NCI-H2029 treated with DMSO at 0.1 percent for 48 hours (cell line): Measurements from ENCODE around the gene FYN.
"Not testable (repeated sequence)": the region's sequence is repeated elsewhere in the genome, so short reads cannot be mapped to it uniquely, and the experiment has no call there.

Source experiments
- DNase-seq: peaks from one replicate; lab custom pipeline; 2025; lab: John Stamatoyannopoulos, UW

The FYN gene

DNA sequence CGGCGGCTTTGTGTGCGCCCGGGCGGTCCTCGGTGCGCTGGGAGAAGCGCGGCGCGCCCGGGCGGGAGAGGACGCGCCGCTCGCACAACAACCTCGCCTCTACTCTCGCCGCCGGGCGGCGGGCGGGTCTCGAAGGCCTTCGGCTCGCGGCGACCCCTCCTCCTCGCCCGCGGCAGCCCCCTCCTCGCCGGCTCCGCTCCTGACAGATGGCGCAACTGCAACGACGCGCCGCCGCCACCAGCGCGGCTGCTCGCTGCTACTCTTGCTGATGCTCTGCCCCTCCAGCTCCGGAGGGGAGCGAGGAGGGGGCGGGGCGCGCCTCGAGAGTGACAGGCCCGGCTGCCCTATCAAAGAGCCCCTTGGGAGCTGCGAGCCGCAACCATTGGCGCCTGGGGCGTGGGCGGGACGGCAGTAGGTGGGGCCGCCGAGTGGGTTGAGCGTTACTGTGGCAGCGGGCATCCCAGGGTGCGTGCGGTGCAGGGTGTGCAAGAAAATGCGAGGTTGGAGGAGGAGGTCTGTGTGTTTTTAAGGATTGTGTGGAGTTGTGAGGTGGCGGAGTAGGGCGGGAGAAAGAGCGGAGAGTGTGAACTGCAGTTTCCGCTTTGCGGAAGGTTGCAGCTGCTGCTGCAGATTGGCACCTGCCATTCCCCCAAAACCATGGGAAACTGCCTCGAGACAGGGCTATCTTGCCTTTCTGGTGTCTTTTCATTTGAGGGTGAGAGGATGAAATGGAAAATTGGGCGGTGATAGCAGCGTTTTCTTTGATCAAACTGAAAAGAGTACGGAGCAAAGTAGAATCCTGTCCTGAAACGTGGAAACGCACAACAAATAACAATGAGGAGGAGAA is at the start of gene FYN:
Gene FYN (minus strand): TSS at position 275 of the 847 bp plus-strand sequence. CDS start 153,401 bp downstream, outside the sequence.
- DNase-seq: peak; percentile 98

DNA sequence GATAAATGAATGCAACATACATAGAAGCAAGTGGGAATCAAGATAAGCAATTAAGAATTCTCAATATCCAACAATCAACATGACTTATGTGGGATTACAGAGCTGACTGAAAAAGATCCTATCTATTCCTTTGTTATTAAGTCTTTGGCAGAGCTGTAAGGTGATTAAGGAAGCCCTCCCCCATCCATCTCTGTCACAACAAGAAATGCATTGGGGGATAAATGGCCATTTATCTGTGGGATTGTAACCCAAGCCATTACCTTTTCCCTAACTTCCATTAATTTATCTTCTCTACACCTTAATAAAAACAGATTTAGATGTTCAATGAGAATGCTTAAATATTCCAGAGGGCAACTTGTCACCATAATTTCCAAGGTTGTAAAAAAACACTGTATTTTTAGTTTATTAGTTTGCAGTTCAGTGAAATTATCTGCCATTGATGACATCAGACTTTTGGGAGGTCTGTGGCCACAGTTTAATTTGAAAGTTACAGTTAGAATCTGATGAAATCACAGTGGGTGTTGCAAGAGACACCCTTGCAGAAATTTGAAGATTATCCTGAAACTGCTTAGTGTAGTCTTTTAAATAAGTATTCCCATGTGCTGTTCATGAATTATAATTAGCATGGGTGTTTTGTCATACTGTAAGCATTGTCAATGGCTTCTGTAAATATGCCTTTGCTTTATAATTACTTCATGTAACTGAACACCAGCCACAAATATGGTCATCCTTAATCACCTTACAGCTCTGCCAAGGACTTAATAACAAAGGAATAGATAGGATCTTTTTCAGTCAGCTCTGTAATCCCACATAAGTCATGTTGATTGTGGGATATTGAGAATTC is 49.4 kb upstream of the FYN start:
- DNase-seq: peak; percentile 83

DNA sequence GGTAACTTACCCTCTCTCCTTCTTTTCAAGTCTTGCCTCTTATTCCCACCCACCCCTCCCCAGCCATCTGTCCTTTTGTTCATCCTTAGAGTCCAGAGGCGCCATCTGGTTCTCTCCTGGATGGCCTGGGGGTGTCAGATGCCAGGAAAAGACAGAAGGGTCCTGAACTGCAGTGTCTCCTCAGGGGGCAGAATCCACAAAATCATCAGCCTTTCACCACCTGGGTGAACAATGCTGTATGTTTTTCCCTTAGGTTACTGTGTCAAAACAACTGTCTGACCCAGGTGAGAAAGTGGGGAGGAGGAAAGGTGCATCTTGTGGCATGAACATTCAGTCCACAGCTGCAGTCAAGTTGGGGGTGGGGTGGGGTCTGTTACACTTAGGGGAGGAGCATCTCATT is 47.9 kb upstream of the FYN start:
- DNase-seq: no peak

DNA sequence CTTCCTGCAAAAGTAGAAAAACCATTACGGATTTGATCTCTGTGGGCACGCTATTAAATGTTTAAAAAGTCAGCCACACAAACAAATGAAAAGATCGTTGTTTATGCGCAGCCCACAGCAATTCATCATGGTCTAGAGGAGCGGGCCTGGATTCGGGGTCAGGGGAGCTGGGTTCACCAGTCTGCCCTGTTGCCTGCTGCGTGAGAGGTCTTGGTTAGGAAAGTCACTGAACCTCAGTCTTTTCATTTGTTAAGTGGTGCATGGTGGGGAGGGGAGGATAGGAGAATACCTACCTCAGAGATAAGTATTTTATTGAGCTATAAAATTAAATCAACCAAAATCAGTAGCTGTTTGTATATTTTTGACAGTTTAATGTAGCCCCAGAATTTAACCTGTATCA is 47.3 kb upstream of the FYN start:
- DNase-seq: no peak

DNA sequence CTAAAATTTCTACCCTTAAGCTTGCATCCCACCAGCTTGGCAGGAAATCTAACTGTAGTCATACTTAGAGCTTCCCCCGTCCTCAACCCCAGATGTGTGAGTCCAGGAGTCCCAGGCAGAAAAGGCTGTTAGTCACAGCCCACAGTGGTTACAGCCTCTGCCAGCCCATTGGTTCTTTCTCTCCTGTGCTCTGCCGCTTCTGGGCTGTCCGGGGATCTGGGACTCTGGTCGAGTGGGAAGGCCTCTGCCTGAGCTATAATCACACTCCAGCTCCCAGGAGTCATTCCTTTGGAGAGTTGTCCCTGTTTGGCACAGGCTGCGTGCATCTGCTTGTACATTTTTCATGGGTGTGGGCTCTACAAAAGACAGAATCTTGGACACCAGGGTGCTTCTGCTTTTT is 45.6 kb upstream of the FYN start:
- DNase-seq: no peak

DNA sequence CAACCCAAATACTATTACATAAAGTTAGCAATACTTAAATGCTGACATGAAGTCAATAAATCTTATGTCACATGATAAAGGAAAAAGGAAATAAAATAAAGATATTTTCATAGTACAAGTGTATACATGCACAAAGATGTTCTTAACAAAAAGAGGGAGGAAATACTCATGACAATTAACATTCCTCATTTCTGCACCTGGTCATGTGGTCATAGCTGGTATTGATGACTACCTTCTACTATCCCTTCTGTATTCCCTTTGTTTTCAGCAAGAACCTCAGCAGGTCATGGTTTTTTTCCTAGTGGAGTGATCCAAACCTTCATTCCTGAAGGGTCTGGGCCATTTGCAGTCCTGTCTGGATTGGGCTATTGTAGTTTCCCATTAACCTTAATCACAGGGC is 43.5 kb upstream of the FYN start:
- DNase-seq: no peak

DNA sequence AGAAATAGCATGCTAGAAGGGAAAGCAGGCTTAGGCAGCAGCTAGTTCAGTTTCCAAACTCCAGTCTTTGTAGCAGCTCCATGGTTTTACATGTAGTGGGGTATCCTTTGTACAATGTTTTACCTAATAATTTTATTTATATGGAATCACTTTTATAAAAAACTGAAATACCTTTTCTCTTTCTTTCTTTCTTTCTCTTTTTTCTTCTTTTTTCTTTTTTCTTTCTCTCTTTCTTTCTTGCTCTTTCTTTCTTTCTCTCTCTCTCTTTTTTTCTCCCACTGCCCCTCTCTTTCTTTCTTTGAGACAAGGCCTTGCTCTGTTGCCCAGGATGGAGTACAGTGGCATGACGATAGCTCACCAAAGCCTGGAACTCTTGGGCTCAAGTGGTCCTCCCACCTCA is 41.4 kb upstream of the FYN start:
- no peak for DNase-seq

DNA sequence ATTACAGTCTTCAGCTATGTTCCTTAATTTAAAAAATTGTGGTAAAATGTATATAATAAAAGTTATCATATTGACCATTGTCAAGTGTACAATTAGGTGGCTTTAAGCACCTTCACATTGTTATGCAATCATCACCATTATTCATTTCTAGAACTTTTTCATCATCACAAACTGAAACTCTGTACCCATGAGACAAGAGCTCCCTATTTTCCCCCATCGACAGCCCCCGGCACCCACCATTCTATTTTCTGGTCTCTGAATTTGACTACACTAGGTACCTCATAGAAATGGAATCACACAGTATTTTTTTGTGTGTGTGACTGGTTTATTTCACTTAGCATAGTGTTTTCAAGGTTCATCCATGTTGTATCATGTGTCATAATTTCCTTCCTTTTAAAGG is 39.7 kb upstream of the FYN start:
- no peak for DNase-seq

DNA sequence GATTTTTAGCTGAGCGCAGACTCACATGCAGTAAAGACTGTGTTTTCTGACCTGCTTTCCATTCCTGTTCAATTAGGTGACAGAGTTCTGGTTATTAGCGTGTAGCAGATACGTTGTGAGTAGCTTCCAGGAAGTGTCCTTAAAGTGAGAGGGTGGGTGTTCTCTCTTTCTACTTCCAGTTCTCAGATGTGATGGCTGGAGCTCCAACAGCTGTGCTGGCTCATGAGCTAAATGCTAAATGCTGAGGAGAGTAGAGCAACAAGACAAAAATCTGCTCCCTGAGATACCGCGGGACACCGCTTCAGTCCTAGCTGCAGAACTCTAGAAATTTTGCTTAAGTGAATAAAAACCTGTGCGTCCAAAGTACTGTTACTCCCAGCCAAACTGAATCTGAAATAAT is 38.2 kb upstream of the FYN start:
- no peak for DNase-seq

DNA sequence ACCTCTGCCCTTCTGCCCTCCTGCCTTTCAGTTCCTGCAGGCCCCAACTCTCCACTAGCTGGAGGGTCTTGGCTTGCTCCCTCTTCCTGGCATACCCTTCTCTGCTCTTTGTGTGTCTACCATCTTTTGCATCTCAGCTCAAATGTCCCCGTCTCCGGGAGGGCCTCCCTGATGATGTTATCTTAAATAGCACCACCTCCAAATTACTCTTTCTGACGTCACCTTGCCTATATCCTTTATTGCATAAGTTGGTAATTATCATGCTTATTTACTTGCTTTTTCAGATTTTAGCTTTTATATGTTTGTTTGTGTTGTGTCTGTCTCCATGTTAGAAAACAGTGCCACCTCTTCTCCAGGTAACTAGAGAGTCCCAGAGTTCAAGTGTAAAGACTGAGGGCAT is 36.0 kb upstream of the FYN start:
- no peak for DNase-seq

DNA sequence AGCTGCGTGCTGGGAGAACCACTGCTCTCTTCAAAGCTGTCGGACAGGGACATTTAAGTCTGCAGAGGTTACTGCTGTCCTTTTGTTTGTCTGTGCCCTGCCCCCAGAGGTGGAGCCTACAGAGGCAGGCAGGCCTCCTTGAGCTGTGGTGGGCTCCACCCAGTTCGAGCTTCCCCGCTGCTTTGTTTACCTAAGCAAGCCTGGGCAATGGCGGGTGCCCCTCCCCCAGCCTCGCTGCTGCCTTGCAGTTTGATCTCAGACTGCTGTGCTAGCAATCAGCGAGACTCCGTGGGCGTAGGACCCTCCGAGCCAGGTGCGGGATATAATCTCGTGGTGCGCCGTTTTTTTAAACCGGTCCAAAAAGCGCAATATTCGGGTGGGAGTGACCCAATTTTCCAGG is 35.1 kb upstream of the FYN start:
- not testable (repeated sequence) for DNase-seq

DNA sequence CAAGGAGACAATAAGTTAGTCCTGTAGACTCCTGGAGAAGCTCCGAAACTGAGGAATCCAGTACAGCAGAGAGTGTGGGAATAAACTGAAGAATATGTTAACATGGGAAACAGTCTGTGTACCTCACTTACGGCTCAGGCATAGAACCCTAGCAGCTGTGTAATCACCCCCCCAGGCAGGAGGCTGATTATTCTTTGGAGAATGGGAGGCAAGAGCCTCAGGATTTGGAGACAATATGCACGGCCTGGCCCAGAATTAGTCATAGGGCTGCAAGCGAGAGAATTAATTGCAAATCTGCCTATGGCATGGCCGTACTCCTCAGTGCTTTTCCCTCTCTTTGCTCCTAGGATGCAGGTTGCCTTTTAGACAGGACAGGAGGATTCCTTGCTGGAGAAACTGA is 27.5 kb upstream of the FYN start:
- no peak for DNase-seq

DNA sequence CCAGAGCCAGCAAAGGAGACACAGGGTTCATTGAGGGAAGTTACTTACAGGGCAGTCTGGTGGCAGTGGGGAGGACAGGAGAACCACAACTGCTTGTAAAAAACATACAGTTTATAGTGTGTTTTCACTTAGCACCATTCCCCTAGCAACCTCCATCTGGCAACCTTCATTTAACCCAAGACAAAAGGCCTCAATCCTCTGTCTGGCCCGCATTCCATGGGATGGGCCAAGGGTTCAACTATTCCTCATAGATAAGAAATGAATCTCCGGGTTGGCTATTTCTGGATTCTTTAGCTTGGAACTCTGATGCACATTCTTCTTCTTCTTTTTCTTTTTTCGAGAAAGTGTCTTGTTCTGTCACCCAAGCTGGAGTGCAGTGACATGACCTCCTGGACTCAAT is 26.3 kb upstream of the FYN start:
- no peak for DNase-seq

DNA sequence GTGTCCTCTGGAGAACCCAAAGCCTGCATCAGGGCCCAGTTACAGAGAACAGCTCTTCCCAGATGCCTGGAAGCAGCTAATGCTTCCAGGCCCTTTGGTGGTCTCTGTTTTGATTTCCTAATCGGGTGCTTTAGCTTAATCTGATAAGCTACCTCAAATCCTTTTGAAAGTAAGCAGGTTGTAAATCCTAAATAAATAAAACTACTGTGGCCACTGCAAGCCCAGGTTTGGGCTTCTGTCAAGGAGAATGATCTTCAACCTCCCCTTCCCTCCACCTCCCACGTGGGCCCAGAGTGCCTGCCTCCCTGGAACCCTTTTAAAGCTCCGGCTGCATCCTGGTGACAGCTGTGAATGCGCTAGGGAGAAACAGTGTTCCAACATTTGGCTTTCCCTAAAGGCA is 25.2 kb upstream of the FYN start:
- no peak for DNase-seq

DNA sequence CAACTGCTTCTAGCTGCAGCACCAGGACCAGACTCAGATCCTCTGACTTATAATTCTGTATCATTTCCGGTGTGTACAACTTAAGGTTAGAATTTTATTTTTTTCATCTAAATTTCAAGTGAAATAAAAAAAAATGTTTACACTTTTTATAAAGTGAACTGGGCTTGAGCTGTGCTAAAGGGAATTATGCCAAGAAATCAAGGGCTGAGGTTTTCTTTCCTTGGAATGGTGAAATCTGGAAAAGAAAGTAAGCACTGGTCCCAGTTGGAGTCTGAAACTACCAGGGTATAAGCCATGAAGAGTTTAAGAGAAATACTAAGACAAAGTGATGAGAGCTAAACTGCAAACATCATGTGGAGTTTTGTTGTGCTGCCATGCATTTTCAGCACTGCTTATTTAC is 21.7 kb upstream of the FYN start:
- DNase-seq: no peak

DNA sequence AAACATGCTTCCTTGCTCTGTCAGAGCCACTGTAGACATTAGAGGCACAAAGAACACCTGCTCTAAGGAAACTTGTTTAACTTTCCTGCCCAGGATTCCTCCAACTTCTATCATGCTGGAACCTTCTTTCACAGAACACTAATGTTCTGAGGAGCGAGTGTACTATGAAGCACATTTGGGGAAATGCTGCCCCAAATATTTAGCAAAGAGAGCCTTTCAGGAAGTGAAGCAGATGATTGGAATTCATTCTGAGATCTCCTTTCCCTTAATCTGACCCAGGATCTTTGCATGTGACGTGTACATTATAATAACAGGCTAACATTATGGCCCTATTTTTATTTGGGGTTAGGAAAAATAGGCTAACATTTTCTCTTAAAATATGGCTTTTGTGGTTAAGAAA is 21.0 kb upstream of the FYN start:
- no peak for DNase-seq

DNA sequence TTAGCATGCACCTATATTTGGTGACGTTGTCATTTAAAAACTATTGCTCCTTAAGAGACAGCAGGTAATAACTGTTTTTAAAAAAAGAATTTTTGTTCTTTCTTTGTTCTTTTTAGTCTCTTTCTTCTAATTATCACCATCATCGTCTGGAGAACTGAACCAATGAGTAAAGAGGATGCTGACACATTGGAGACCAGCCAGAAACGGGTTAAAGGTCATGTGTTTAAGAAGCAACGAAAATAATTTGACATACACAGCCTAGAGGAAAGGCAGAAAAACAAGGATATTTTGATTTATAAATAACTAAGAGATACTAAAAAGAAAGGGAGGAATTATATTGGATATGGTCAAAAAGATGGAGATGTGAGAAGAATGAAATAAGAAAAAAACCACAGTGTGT is 19.2 kb upstream of the FYN start:
- DNase-seq: no peak

DNA sequence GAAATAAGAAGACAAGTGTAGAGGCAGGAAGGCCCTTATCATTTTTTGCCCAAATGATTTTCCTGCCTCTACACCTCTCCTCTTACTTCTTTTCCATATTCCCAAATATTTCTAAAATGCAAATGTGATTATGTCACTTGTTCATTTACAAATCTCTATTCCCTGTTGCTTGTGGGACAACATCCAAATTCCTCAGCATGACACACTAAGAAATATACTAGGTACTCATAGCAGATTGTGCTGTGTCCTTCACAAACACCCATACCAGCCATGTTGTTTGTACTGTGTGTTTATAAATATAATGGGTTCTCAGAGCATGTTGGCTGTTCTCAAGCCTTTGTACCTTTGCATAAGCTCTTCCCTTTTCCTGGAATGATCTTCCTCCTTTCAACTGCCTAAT is 17.7 kb upstream of the FYN start:
- no peak for DNase-seq

DNA sequence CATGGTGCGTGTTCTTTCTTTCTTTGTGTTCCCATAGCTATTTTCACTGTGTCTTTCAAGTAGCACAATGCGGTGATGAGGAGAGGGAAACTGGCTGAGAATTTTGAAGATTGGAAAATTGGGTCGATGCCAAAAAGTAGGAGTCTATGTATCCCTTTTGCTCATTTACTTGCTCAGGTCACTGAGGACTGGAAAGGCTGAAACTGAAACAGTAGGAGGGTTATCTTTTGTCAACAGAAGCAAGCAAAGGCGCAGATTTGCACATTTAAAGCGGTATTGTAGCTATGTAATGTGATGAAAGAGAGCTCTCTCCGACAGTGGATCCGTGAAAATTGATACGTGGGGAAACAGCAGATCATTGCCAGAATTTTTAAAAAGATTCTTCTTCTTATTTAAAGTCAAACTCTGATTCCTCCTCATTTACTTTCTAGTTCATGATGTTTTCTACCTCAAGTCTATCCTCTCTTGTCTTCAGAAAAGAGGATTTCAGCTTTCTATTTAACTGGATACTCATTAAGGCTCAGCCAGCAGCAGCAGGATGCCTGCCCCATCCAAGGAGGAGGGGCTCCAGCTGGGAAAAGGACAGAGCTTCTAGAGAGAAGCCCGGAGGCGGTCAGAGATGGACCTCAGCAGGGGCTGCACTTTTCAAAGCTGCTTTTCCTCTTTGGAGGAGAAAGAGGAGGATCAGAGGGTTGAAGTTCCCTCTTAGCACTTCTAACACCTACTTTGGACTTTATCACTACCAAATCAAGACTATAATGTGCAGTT is 15.9 kb upstream of the FYN start:
- DNase-seq: no peak

DNA sequence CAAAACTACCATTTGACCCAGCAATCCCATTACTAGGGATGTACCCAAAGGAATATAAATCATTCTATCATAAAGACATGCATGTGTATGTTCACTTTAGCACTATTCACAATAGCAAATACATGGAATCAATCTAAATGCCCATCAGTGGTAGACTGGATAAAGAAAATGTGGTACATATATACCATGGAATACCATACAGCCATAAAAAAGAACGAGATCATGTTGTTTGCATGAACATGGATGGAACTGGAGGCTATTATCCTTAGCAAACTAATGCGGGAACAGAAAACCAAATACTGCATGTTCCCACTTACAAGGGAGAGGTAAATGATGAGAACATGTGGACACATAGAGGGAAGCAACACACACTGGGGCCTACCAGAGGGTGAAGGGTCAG is 13.5 kb upstream of the FYN start:
- not testable (repeated sequence) for DNase-seq

DNA sequence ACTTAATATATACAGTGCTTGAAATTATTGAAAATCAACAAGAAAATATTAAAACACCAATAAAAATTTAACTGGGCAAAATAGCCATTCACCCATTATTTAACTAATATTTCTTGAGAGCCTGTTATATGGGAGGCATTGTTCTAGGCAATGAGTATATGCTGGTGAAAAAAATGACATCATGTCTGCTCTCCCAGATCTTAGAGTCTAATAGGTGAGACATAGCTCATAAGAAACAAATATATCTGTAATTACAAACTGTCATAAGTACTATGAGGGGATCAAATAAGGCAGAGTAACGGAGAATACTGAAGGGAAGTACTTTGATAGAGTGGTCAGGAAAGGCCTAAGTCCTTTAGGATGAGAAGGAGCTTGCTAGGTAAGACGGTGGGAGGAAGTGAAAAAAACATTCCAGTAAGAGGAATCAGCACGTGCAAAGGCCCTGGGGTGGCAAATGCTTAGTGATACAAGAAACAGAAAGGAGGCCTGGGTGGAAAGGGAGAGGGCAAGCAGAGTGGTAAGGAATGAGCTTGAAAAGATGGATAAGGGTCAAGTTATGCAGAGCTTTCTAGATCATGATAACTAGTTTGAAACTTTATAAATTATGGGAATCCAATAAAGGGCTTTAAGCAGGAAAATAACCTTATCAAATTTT is 12.2 kb upstream of the FYN start:
- no peak for DNase-seq

DNA sequence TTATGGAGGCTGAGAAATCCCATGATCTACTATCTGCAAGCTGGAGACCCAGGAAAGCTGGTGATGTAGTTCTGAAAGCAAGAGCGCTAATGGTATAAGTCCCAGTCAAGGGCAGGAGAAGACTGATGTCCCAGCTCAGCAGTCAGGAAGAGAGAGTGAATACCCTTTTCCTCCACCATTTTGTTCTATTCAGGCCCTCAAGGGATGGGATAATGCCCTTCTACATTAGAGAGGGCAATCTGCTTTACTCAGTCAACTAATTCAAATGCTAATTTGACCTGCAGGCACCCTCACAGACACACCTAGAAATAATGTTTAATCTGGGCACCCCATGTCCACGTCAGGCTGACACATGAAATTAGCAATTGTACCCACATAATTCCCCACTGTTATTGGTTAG is 10.8 kb upstream of the FYN start:
- no peak for DNase-seq
